SK-N-SH treated with all-trans-retinoic acid at 6 μM for 48 hours (cell line): Measurements from ENCODE around the gene DST.

Source experiments
- ATAC-seq: fragments of 200-7000 bp; cut with Tn5 transposase; 3 replicates; pipeline ENCODE4 v1.9.1; 2020; ENCODE audit warnings: mild to moderate bottlenecking, moderate library complexity
- ARNTL ChIP-seq: fragments of 450-650 bp; formaldehyde crosslinking; IDR thresholded peaks from 2 replicates; pipeline ENCODE4 v1.5.0; 2020; ENCODE audit warnings: low read depth, mild to moderate bottlenecking, moderate library complexity, borderline replicate concordance
- BACH2 ChIP-seq: fragments of 250-450 bp; sonication (Bioruptor Pico); IDR thresholded peaks from 2 replicates; pipeline ENCODE4 v1.9.0; 2021; ENCODE audit warnings: mild to moderate bottlenecking, borderline replicate concordance
- CREB5 ChIP-seq: fragments of 250-450 bp; sonication (Bioruptor Pico); IDR thresholded peaks from 2 replicates; pipeline ENCODE4 v1.5.1; 2020; ENCODE audit warnings: low read depth, mild to moderate bottlenecking, moderate library complexity
- CSDC2 ChIP-seq: fragments of 250-450 bp; sonication (Bioruptor Pico); IDR thresholded peaks from 2 replicates; pipeline ENCODE4 v1.5.0; 2020; ENCODE audit warnings: mild to moderate bottlenecking, moderate library complexity
- CSRNP3 ChIP-seq: fragments of 250-450 bp; sonication (Bioruptor Pico); IDR thresholded peaks from 2 replicates; pipeline ENCODE4 v1.5.1; 2021; ENCODE audit warnings: mild to moderate bottlenecking, moderate library complexity
- ESRRG ChIP-seq: fragments of 250-450 bp; sonication (Bioruptor Pico); IDR thresholded peaks from 2 replicates; pipeline ENCODE4 v1.6.1; 2021; ENCODE audit warnings: mild to moderate bottlenecking
- GLIS3 ChIP-seq: fragments of 250-450 bp; sonication (Bioruptor Pico); IDR thresholded peaks from 2 replicates; pipeline ENCODE4 v1.5.0; 2020; ENCODE audit warnings: mild to moderate bottlenecking, moderate library complexity
- ISL1 ChIP-seq: fragments of 250-450 bp; sonication (Bioruptor Pico); IDR thresholded peaks from 2 replicates; pipeline ENCODE4 v2.1.2; 2022; ENCODE audit warnings: mild to moderate bottlenecking, moderate library complexity
- OSR1 ChIP-seq: fragments of 250-450 bp; sonication (Bioruptor Pico); IDR thresholded peaks from 2 replicates; pipeline ENCODE4 v1.8.0; 2022; ENCODE audit warnings: moderate library complexity, mild to moderate bottlenecking, inconsistent platforms
- PATZ1 ChIP-seq: fragments of 250-450 bp; sonication (Bioruptor Pico); IDR thresholded peaks from 2 replicates; pipeline ENCODE4 v1.8.0; 2020; ENCODE audit warnings: mild to moderate bottlenecking, moderate library complexity, borderline replicate concordance
- POU6F1 ChIP-seq: fragments of 250-450 bp; sonication (Bioruptor Pico); IDR thresholded peaks from 2 replicates; pipeline ENCODE4 v1.8.0; 2021; ENCODE audit warnings: low read depth, mild to moderate bottlenecking, moderate library complexity, borderline replicate concordance
- PPARA ChIP-seq: fragments of 250-450 bp; sonication (Bioruptor Pico); IDR thresholded peaks from 2 replicates; pipeline ENCODE4 v1.5.0; 2020; ENCODE audit warnings: mild to moderate bottlenecking, borderline replicate concordance
- RARB ChIP-seq: fragments of 250-450 bp; sonication (Bioruptor Pico); IDR thresholded peaks from 2 replicates; pipeline ENCODE4 v1.8.0; 2021; ENCODE audit warnings: mild to moderate bottlenecking, moderate library complexity
- SNAI2 ChIP-seq: fragments of 250-450 bp; sonication (Bioruptor Pico); IDR thresholded peaks from 2 replicates; pipeline ENCODE4 v1.5.0; 2020; ENCODE audit warnings: mild to moderate bottlenecking, moderate library complexity
- TCF4 ChIP-seq: fragments of 250-450 bp; sonication (Bioruptor Pico); IDR thresholded peaks from 2 replicates; pipeline ENCODE4 v1.8.0; 2021; ENCODE audit warnings: mild to moderate bottlenecking, moderate library complexity, borderline replicate concordance
- TOX ChIP-seq: fragments of 250-450 bp; sonication (Bioruptor Pico); IDR thresholded peaks from 2 replicates; pipeline ENCODE4 v1.8.0; 2021; ENCODE audit warnings: mild to moderate bottlenecking, moderate library complexity, borderline replicate concordance
- TSHZ2 ChIP-seq: fragments of 250-450 bp; sonication (Bioruptor Pico); IDR thresholded peaks from 2 replicates; pipeline ENCODE4 v1.5.0; 2020; ENCODE audit warnings: mild to moderate bottlenecking, moderate library complexity
- ZC3H10 ChIP-seq: fragments of 250-450 bp; sonication (Bioruptor Pico); IDR thresholded peaks from 2 replicates; pipeline ENCODE4 v1.5.1; 2021; ENCODE audit warnings: mild to moderate bottlenecking, moderate library complexity
- ZFP30 ChIP-seq: fragments of 450-650 bp; formaldehyde crosslinking; IDR thresholded peaks from 2 replicates; pipeline ENCODE4 v1.5.0; 2022; ENCODE audit warnings: mild to moderate bottlenecking, moderate library complexity
- ZNF565 ChIP-seq: fragments of 450-650 bp; formaldehyde crosslinking; conservative IDR thresholded peaks from 2 replicates; pipeline ENCODE4 v1.5.0; 2020; ENCODE audit warnings: low read depth, mild to moderate bottlenecking, moderate library complexity
- ZNF70 ChIP-seq: fragments of 450-650 bp; formaldehyde crosslinking; IDR thresholded peaks from 2 replicates; pipeline ENCODE4 v1.5.0; 2020; ENCODE audit warnings: mild to moderate bottlenecking, moderate library complexity
- ZNF8 ChIP-seq: fragments of 450-650 bp; formaldehyde crosslinking; IDR thresholded peaks from 2 replicates; pipeline ENCODE4 v1.5.0; 2020; ENCODE audit warnings: mild to moderate bottlenecking, moderate library complexity

DST gene

GRCh38 chr6:56529594-56530191 is 113.0 kb downstream of the DST start:
- no peak for ATAC-seq
- TF ChIP-seq TCF4 (CRISPR knock-in tag) (no peak), CSDC2 (0 out of 2 replicates have a peak, but pooled peaks have one; percentile 25), RARB (CRISPR knock-in tag) (no peak), ARNTL (CRISPR knock-in tag) (no peak), PPARA (CRISPR knock-in tag) (no peak)

GRCh38 chr6:56528412-56528841 is 114.3 kb downstream of the DST start:
- peak; percentile 54 for ATAC-seq
- peak; percentile 14; the same call in 1 of the 2 replicates for TF ChIP-seq ZC3H10 (CRISPR knock-in tag)
- peak; percentile 92 for TF ChIP-seq ISL1 (CRISPR knock-in tag)
- no peak for TF ChIP-seq ZNF565
- TF ChIP-seq GLIS3 (CRISPR knock-in tag) = no peak
- no peak for TF ChIP-seq ESRRG (CRISPR knock-in tag)
- TF ChIP-seq OSR1 (CRISPR knock-in tag) = no peak
- 0 out of 2 replicates have a peak, but pooled peaks have one; percentile 9 for TF ChIP-seq CSDC2
- TF ChIP-seq SNAI2 = 0 out of 2 replicates have a peak, but pooled peaks have one; percentile 35
- TF ChIP-seq CREB5 (CRISPR knock-in tag) = peak; percentile 94
- TF ChIP-seq POU6F1 (CRISPR knock-in tag) = peak; percentile 52; the same call in 1 of the 2 replicates
- no peak for TF ChIP-seq ZNF70

GRCh38 chr6:56527934-56528333 is 114.8 kb downstream of the DST start:
- TF ChIP-seq GLIS3 (CRISPR knock-in tag) = no peak
- no peak for TF ChIP-seq PPARA (CRISPR knock-in tag)
- no peak for TF ChIP-seq ISL1 (CRISPR knock-in tag)
- no peak for TF ChIP-seq TOX (CRISPR knock-in tag)
- no peak for TF ChIP-seq SNAI2
- TF ChIP-seq TCF4 (CRISPR knock-in tag) = no peak
- no peak for TF ChIP-seq ZNF565
- TF ChIP-seq ZC3H10 (CRISPR knock-in tag) = no peak
- TF ChIP-seq ZFP30 (CRISPR knock-in tag) = no peak
- TF ChIP-seq PATZ1 (CRISPR knock-in tag) = no peak
- no peak for TF ChIP-seq RARB (CRISPR knock-in tag)
- no peak for TF ChIP-seq TSHZ2 (CRISPR knock-in tag)
- TF ChIP-seq CSRNP3 = no peak
- TF ChIP-seq ZNF8 (CRISPR knock-in tag) = no peak
- TF ChIP-seq BACH2 = no peak
- TF ChIP-seq ARNTL (CRISPR knock-in tag) = no peak
- TF ChIP-seq ZNF70 = no peak
- no peak for TF ChIP-seq ESRRG (CRISPR knock-in tag)
- no peak for TF ChIP-seq OSR1 (CRISPR knock-in tag)
- no peak for ATAC-seq
